HEK293 (cell line): ENCODE results near the gene ARHGAP11A.

Experiments used
- CTCF ChIA-PET: fragments of 350-600 bp; formaldehyde crosslinking; extraction: SDS; loops from one replicate; lab custom pipeline; 2021; ENCODE audit warnings: antibody characterized with exemption; lab: Yijun Ruan, JAX
- POLR2A ChIA-PET: fragments of 300-600 bp; formaldehyde crosslinking; extraction: SDS; loops from one replicate; lab custom pipeline; 2020; ENCODE audit warnings: antibody characterized with exemption, inconsistent platforms; lab: Yijun Ruan, JAX
- H3K27ac ChIP-seq: fragments of 200-500 bp; sonication (Bioruptor generic); 2 replicates; pipeline ENCODE4 v1.5.1; 2014; ENCODE audit warnings: low read depth, low read length, control low read depth, inconsistent platforms; ENCODE audit errors: extremely low read depth
- H3K36me3 ChIP-seq, 2 experiments: fragments of 200-500 bp in 1 of 2; sonication (Bioruptor generic) in 1 of 2; 1 replicate in 1 of 2; 2 replicates in 1 of 2; pipeline ENCODE4 v1.5.1; 2014 to 2017; ENCODE audit warnings: inconsistent platforms in 2 of 2, low read length in 2 of 2; ENCODE audit not compliant: control insufficient read depth in 2 of 2, insufficient read depth in 1 of 2
- H3K4me1 ChIP-seq: fragments of 200-500 bp; sonication (Bioruptor generic); 2 replicates; pipeline ENCODE4 v1.5.1; 2014; ENCODE audit warnings: mild to moderate bottlenecking, low read length, inconsistent platforms; ENCODE audit not compliant: control insufficient read depth, insufficient read depth
- H3K4me3 ChIP-seq: 2 replicates; pipeline ENCODE4 v1.5.1; 2011; ENCODE audit warnings: low read depth, mild to moderate bottlenecking, control low read depth, low read length, moderate library complexity
- H3K9me3 ChIP-seq: fragments of 200-500 bp; sonication (Bioruptor generic); 2 replicates; pipeline ENCODE4 v1.5.1; 2014; ENCODE audit warnings: low read depth, low read length, inconsistent platforms; ENCODE audit not compliant: control insufficient read depth, insufficient read depth
- GLIS1 ChIP-seq: fragments of 450-650 bp; formaldehyde crosslinking; IDR thresholded peaks from 2 replicates; pipeline ENCODE4 v1.5.1; 2016; ENCODE audit warnings: missing biosample characterization, missing genetic modification characterization
- KLF8 ChIP-seq: fragments of 450-650 bp; formaldehyde crosslinking; IDR thresholded peaks from 2 replicates; pipeline ENCODE4 v1.5.1; 2016; ENCODE audit warnings: missing biosample characterization, missing genetic modification characterization
- OSR2 ChIP-seq: fragments of 450-650 bp; formaldehyde crosslinking; IDR thresholded peaks from 2 replicates; pipeline ENCODE4 v1.5.1; 2016; ENCODE audit warnings: missing biosample characterization, missing genetic modification characterization
- PRDM6 ChIP-seq: fragments of 450-650 bp; formaldehyde crosslinking; IDR thresholded peaks from 2 replicates; pipeline ENCODE4 v1.5.1; 2017; ENCODE audit warnings: missing biosample characterization, missing genetic modification characterization
- SCRT1 ChIP-seq: fragments of 450-650 bp; formaldehyde crosslinking; IDR thresholded peaks from 2 replicates; pipeline ENCODE4 v1.5.1; 2016; ENCODE audit warnings: missing biosample characterization, missing genetic modification characterization, borderline replicate concordance
- ZBTB20 ChIP-seq: fragments of 450-650 bp; formaldehyde crosslinking; IDR thresholded peaks from 2 replicates; pipeline ENCODE4 v1.5.1; 2016; ENCODE audit warnings: missing biosample characterization, missing genetic modification characterization
- ZBTB8A ChIP-seq: fragments of 450-650 bp; formaldehyde crosslinking; IDR thresholded peaks from 2 replicates; pipeline ENCODE4 v1.5.1; 2016; ENCODE audit warnings: missing biosample characterization, missing genetic modification characterization
- ZIC2 ChIP-seq: fragments of 450-650 bp; formaldehyde crosslinking; IDR thresholded peaks from 2 replicates; pipeline ENCODE4 v1.5.1; 2016; ENCODE audit warnings: missing biosample characterization, missing genetic modification characterization
- ZNF132 ChIP-seq: fragments of 450-650 bp; formaldehyde crosslinking; IDR thresholded peaks from 2 replicates; pipeline ENCODE4 v1.5.1; 2017; ENCODE audit warnings: missing biosample characterization, missing genetic modification characterization, borderline replicate concordance
- ZNF148 ChIP-seq: fragments of 450-650 bp; formaldehyde crosslinking; IDR thresholded peaks from 2 replicates; pipeline ENCODE4 v1.5.0; 2017; ENCODE audit warnings: missing biosample characterization, missing genetic modification characterization, borderline replicate concordance
- ZNF155 ChIP-seq: fragments of 450-650 bp; formaldehyde crosslinking; IDR thresholded peaks from 2 replicates; pipeline ENCODE4 v1.5.1; 2016; ENCODE audit warnings: missing biosample characterization, missing genetic modification characterization
- ZNF248 ChIP-seq: fragments of 450-650 bp; formaldehyde crosslinking; IDR thresholded peaks from 2 replicates; pipeline ENCODE4 v1.5.1; 2017; ENCODE audit warnings: missing biosample characterization, missing genetic modification characterization
- ZNF26 ChIP-seq: fragments of 450-650 bp; formaldehyde crosslinking; IDR thresholded peaks from 2 replicates; pipeline ENCODE4 v1.5.1; 2016; ENCODE audit warnings: missing biosample characterization, missing genetic modification characterization
- ZNF366 ChIP-seq: fragments of 450-650 bp; formaldehyde crosslinking; conservative IDR thresholded peaks from 2 replicates; pipeline ENCODE4 v1.5.1; 2016; ENCODE audit warnings: missing biosample characterization, missing genetic modification characterization
- ZNF426 ChIP-seq: fragments of 450-650 bp; formaldehyde crosslinking; IDR thresholded peaks from 2 replicates; pipeline ENCODE4 v1.5.1; 2017; ENCODE audit warnings: missing biosample characterization, missing genetic modification characterization, mild to moderate bottlenecking, inconsistent platforms, moderate library complexity
- ZNF521 ChIP-seq: fragments of 450-650 bp; formaldehyde crosslinking; IDR thresholded peaks from 2 replicates; pipeline ENCODE4 v1.5.1; 2017; ENCODE audit warnings: missing biosample characterization, mild to moderate bottlenecking, missing genetic modification characterization
- ZNF596 ChIP-seq: fragments of 450-650 bp; IDR thresholded peaks from 2 replicates; pipeline ENCODE4 v1.5.0; 2018; ENCODE audit warnings: missing biosample characterization, mild to moderate bottlenecking, missing genetic modification characterization, moderate library complexity
- ZNF600 ChIP-seq: fragments of 450-650 bp; formaldehyde crosslinking; IDR thresholded peaks from 2 replicates; pipeline ENCODE4 v1.5.1; 2016; ENCODE audit warnings: missing biosample characterization, missing genetic modification characterization
- ZNF610 ChIP-seq: fragments of 450-650 bp; formaldehyde crosslinking; IDR thresholded peaks from 2 replicates; pipeline ENCODE4 v1.5.1; 2016; ENCODE audit warnings: missing biosample characterization, missing genetic modification characterization, borderline replicate concordance
- ZNF624 ChIP-seq: fragments of 450-650 bp; formaldehyde crosslinking; IDR thresholded peaks from 2 replicates; pipeline ENCODE4 v1.5.1; 2017; ENCODE audit warnings: missing biosample characterization, missing genetic modification characterization
- ZNF660 ChIP-seq: fragments of 450-650 bp; IDR thresholded peaks from 2 replicates; pipeline ENCODE4 v1.5.1; 2018; ENCODE audit warnings: missing biosample characterization, mild to moderate bottlenecking, missing genetic modification characterization
- ZNF664 ChIP-seq: fragments of 450-650 bp; formaldehyde crosslinking; IDR thresholded peaks from 2 replicates; pipeline ENCODE4 v1.5.1; 2016; ENCODE audit warnings: missing biosample characterization, missing genetic modification characterization
- ZNF677 ChIP-seq: fragments of 450-650 bp; IDR thresholded peaks from 2 replicates; pipeline ENCODE4 v1.5.0; 2018; ENCODE audit warnings: missing biosample characterization, mild to moderate bottlenecking, missing genetic modification characterization, moderate library complexity
- ZSCAN16 ChIP-seq: fragments of 450-650 bp; formaldehyde crosslinking; IDR thresholded peaks from 2 replicates; pipeline ENCODE4 v1.5.1; 2016; ENCODE audit warnings: missing biosample characterization, missing genetic modification characterization
- ZSCAN5A ChIP-seq: fragments of 450-650 bp; formaldehyde crosslinking; IDR thresholded peaks from 2 replicates; pipeline ENCODE4 v1.5.1; 2016; ENCODE audit warnings: missing biosample characterization, missing genetic modification characterization
- ZXDB ChIP-seq: fragments of 450-650 bp; formaldehyde crosslinking; IDR thresholded peaks from 2 replicates; pipeline ENCODE4 v1.5.1; 2016; ENCODE audit warnings: missing biosample characterization, missing genetic modification characterization
- TF ChIP-seq, protein P1 (sequence below): fragments of 450-650 bp; formaldehyde crosslinking; IDR thresholded peaks from 2 replicates; pipeline ENCODE4 v1.5.1; 2016; ENCODE audit warnings: missing biosample characterization, missing genetic modification characterization

ARHGAP11A gene

DNA sequence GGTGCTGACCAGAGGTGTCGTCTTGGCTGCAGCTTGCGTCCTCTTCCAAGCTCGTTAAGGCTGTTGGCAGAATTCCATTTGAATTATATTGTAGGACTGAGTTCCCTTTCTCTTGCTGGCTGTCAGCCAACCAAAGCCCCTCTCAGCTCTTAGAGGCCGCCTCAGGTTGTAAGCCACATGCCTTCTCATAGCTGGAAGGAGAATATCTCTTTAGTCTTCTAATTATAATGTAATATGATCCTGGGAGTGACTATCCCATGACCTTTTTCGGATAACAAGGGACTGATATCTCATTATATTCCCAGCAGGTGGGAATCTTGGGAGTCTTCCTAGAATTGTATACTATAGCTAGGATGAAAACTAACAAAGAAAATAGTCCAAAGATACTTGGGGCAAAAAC, 31.0 kb downstream of the ARHGAP11A start (continued):
- TF ChIP-seq PRDM6, result peak; percentile 93
- no peak for TF ChIP-seq ZBTB20 (tag by site-specific recombination)
- 0 out of 2 replicates have a peak, but pooled peaks have one; percentile 38 for TF ChIP-seq ZIC2 (tag by site-specific recombination)
- TF ChIP-seq GLIS1, result peak; percentile 72
- TF ChIP-seq OSR2 (tag by site-specific recombination), result peak; percentile 38; the same call in 1 of the 2 replicates
- TF ChIP-seq, protein P1, sequence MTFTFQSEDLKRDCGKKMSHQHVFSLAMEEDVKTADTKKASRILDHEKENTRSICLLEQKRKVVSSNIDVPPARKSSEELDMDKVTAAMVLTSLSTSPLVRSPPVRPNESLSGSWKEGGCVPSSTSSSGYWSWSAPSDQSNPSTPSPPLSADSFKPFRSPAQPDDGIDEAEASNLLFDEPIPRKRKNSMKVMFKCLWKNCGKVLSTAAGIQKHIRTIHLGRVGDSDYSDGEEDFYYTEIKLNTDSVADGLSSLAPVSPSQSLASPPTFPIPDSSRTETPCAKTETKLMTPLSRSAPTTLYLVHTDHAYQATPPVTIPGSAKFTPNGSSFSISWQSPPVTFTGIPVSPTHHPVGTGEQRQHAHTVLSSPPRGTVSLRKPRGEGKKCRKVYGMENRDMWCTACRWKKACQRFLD (tag by site-specific recombination), result no peak
- TF ChIP-seq ZNF660, result peak; percentile 49; the same call in 1 of the 2 replicates
- no peak for TF ChIP-seq ZNF155 (tag by site-specific recombination)

- H3K27ac ChIP-seq, result no peak overlapping the region
- H3K9me3 ChIP-seq, result no peaks in the 10 kb centered on the region
- no peak overlapping the region for H3K4me3 ChIP-seq
- peaks cover 10% of the 10 kb centered on the region for H3K4me1 ChIP-seq
- CTCF ChIA-PET, result interaction anchor here (0.6 to 1.5 kb wide), 8 partner anchors 11 to 773 kb away, joined by 3 to 7 read pairs (median 4); no protein-coding TSS in a partner anchor
- POLR2A ChIA-PET, result no interaction called here
- no peaks in the 10 kb centered on the region for H3K36me3 ChIP-seq
- TF ChIP-seq ZSCAN5A, result no peak
- TF ChIP-seq ZNF366, result no peak
- TF ChIP-seq KLF8 (tag by site-specific recombination), result no peak
- no peak for TF ChIP-seq SCRT1 (tag by site-specific recombination)
- no peak for TF ChIP-seq ZNF521 (tag by site-specific recombination)
- TF ChIP-seq ZNF624, result no peak
- TF ChIP-seq ZNF600 (tag by site-specific recombination), result no peak
- TF ChIP-seq ZNF596 (tag by site-specific recombination), result no peak
- TF ChIP-seq ZNF610 (tag by site-specific recombination), result no peak
- TF ChIP-seq ZNF148 (tag by site-specific recombination), result no peak
- TF ChIP-seq ZNF426 (tag by site-specific recombination), result no peak
- TF ChIP-seq ZXDB (tag by site-specific recombination), result no peak
- TF ChIP-seq ZBTB8A, result no peak
- TF ChIP-seq ZNF26 (tag by site-specific recombination), result no peak
- no peak for TF ChIP-seq ZNF677 (tag by site-specific recombination)
- no peak for TF ChIP-seq ZNF248 (tag by site-specific recombination)
- no peak for TF ChIP-seq ZSCAN16 (tag by site-specific recombination)
- no peak for TF ChIP-seq ZNF132
- no peak for TF ChIP-seq ZNF664 (tag by site-specific recombination)
Observed at GRCh38 chr15:32649342-32649741, 34.0 kb downstream of the ARHGAP11A start.
